Heart left ventricle (tissue), 16 donors: ENCODE results near the gene HTR4. TPM values are rescaled to one million over a fixed set of nuclear protein-coding genes. Genes with fewer than 3 reads are reported as not detected.
A peak's percentile ranks its signal among the peaks of the same experiment; 100 is the strongest.

ENCODE experiments used
- ATAC-seq, 4 donors: fragments of 200-7000 bp; cut with Tn5 transposase; one replicate each; pipeline ENCODE4 v1.9.1; 2020 to 2022; ENCODE audit warnings: moderate library complexity in 4 of 4, mild to moderate bottlenecking in 3 of 4, moderate number of reproducible peaks in 1 of 4
- DNase-seq, 5 donors: peaks; one replicate each; pipeline ENCODE4 v3.0.0-alpha.2; 2020
- H3K27ac ChIP-seq, 12 donors: fragments of 200-600 bp; sonication (generic) in 4 of 12; one replicate each; pipeline versions ENCODE4 v1.5.0 to v1.8.0; 2016 to 2022; ENCODE audit warnings: mild to moderate bottlenecking in 2 of 12
- H3K27me3 ChIP-seq, 9 donors: fragments of 200-600 bp; sonication (generic) in 2 of 9; one replicate each; pipeline versions ENCODE4 v1.5.1 to v1.8.0; 2016 to 2022; ENCODE audit warnings: mild to moderate bottlenecking in 3 of 9
- H3K36me3 ChIP-seq, 9 donors: fragments of 200-600 bp; sonication (generic) in 2 of 9; one replicate each; pipeline versions ENCODE4 v1.5.0 to v1.8.0; 2018 to 2022; ENCODE audit warnings: mild to moderate bottlenecking in 2 of 9
- H3K4me1 ChIP-seq, 12 donors: fragments of 200-600 bp; sonication (generic) in 4 of 12; one replicate each; pipeline versions ENCODE4 v1.5.0 to v1.8.0; 2016 to 2022; ENCODE audit warnings: mild to moderate bottlenecking in 3 of 12
- H3K4me3 ChIP-seq, 12 donors: fragments of 200-600 bp; sonication (generic) in 4 of 12; one replicate each; pipeline versions ENCODE4 v1.5.0 to v1.8.0; 2017 to 2022; ENCODE audit warnings: mild to moderate bottlenecking in 9 of 12, moderate library complexity in 4 of 12
- H3K9me3 ChIP-seq, 12 donors: fragments of 200-600 bp; sonication (generic) in 4 of 12; one replicate each; pipeline versions ENCODE4 v1.5.0 to v1.8.0; 2016 to 2022; ENCODE audit warnings: mild to moderate bottlenecking in 1 of 12
- POLR2A ChIP-seq, 2 donors: fragments of 450-650 bp; IDR thresholded peaks; one replicate each; pipeline ENCODE4 v1.6.1; 2017; ENCODE audit warnings: antibody characterized with exemption in 2 of 2, mild to moderate bottlenecking in 2 of 2, moderate library complexity in 2 of 2
- WGBS, 4 donors: extraction: QIAGEN DNeasy Blood & Tissue Kit in 2 of 4; methylation state at CpG; one replicate each; pipeline versions ENCODE4 v1.1.5 to v1.1.7; 2013 to 2018; 5-methylcytosine and 5-hydroxymethylcytosine counted together
- intact Hi-C, 10 donors: fragments of 100-400 bp; cut with DNase I; formaldehyde crosslinking; loops; one replicate each; pipeline versions ENCODE4 v1.11.1 to v1.14.2; 2022
- polyA plus RNA-seq, 2 donors: library from polyadenylated mRNA; stranded (reverse); fragments of 200-250 nt; gene quantifications; one replicate each; pipeline ENCODE4 v1.2.3, GENCODE V29; 2013
- total RNA-seq, 9 donors: library from RNA; depleted of rRNA in 2 of 9; stranded (reverse); fragments of >200 nt in 2 of 9; fragmentation: NEBNext Ultra II Directional in 3 of 9; extraction: Animal tissue kit (Norgen Biotek cat#: 25700) in 3 of 9; gene quantifications; one replicate each; pipeline versions ENCODE4 v1.1.0 to v1.2.4, GENCODE V29; 2016 to 2023
- TF ChIP-seq, protein P1 (sequence below), 12 donors: fragments of 200-600 bp; sonication (generic) in 4 of 12; IDR thresholded peaks; one replicate each; pipeline versions ENCODE4 v1.5.0 to v1.8.0; 2018 to 2022; ENCODE audit warnings: antibody characterized with exemption in 12 of 12, mild to moderate bottlenecking in 5 of 12
- donor health status: ischemic (EF 13 %, LVEDD 7.1; RV severe dilation, severe dysfunction).
- donor health status: healthy with polysubstance abuse.
- donor health status: DM: no; HTN: yes; CAD: no.
- donor health status: DM: no; HTN: no; CAD: no.
- donor health status: ischemic (EF 25% LVEDD 6.9; RV normal size, moderate dysfunction).
- donor health status: ischemic (EF 25% LVEDD 5.7; RV mildly dilated, moderate dysfunction).
- donor health status: healthy.
- donor health status: DM: yes; HTN: yes; CAD: no.
- donor health status: ischemic (EF 35%, LVEDD 5.7; RV mildly dilated, moderate dysfunction).
- donor health status: nonischemic (EF 11% LVEDD 7.7; RV severe dilation, severe dysfunction).
- donor health status: DM: yes; HTN: yes; CAD: no.
- donor health status: PGD.
- donor health status: ischemic (EF 29% LVEDD 5.4; RV normal size, mild dysfunction).
- donor health status: nonischemic (EF 23%, LVEDD 6.1; RV moderate dilation, normal function).

Gene HTR4
- total and polyA plus RNA-seq, 11 donors = 0.11 to 1.6 (median 0.27) TPM; not detected in 4

DNA sequence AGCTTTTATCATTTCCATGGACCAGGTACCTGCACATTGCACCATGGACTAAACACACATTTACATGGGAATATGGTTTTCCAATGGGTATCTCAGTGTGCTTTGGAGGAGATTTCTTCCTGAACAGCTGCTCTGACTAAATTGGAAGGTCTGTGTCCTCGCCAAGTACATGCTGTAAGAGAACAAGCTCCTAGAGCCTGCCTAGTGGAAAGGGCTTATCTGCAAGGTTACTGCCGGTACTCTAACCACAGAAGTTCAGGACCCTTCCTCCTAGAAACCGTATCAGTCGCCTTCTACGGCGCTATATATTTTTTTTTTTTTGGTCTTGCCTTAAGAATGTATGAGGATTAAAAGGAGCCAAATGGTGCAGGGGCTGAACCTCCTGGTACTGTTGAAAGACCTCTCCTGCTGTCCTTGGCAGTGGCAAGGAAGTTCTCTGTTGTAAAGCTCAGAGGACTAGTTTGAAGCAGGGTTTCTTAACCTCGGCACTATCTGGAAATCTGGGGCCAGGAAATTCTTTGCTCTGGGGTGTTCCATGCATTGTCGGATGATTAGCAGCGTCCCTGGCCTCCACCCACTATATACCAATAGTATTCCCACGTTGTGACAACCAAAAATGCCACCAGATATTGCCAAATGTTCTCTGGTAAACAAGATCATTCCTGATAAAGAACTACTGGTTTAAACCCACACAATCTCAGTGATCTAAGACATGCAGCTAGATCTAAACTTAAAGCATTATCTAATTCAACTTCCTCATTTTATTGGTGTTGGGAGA is 163.1 kb downstream of the HTR4 start:
- Histone ChIP-seq H3K9me3 (no peaks in the 10 kb centered on the region), H3K27ac (peak overlapping the region in 7 of 12 donors; percentile 11 to 50 (median 39))
- ATAC-seq = peak; percentile 91 to 95 (median 92)

DNA sequence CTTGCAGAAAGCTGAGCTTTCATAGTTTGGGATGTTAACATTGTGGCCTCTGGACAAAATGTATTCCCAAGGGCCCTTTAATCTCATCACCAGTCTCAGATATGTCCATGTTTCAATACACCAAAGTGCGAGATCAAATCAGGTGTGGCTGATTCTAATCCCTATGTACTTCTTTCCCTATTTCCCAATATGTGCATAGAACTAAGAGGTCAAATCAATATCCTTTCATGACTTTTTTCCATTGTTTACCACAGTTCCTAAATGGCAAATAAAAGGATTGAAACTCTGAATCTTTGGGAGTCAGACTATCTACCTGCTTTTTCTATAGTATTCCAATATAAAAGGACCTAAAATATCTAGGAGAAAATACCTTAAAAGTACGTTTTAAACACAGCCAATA is 165.6 kb downstream of the HTR4 start:
- no peaks in the 10 kb centered on the region for H3K9me3 ChIP-seq
- no peak overlapping the region for H3K27ac ChIP-seq
- no peaks in the 10 kb centered on the region for H3K27me3 ChIP-seq
- ATAC-seq (no peak), DNase-seq (no peak)
- H3K4me3 ChIP-seq = no peak overlapping the region
- whole genome bisulfite sequencing, 4 donors = 74 to 86% (median 76%) methylated on average over 2 of the region's 2 CpGs
- peaks cover 0 to 14% (median 0%) of the 10 kb centered on the region in 12 donors for H3K4me1 ChIP-seq
- TF ChIP-seq POLR2A (IDR thresholded peaks at IDR 0.05) = no peak
- TF ChIP-seq, protein P1, sequence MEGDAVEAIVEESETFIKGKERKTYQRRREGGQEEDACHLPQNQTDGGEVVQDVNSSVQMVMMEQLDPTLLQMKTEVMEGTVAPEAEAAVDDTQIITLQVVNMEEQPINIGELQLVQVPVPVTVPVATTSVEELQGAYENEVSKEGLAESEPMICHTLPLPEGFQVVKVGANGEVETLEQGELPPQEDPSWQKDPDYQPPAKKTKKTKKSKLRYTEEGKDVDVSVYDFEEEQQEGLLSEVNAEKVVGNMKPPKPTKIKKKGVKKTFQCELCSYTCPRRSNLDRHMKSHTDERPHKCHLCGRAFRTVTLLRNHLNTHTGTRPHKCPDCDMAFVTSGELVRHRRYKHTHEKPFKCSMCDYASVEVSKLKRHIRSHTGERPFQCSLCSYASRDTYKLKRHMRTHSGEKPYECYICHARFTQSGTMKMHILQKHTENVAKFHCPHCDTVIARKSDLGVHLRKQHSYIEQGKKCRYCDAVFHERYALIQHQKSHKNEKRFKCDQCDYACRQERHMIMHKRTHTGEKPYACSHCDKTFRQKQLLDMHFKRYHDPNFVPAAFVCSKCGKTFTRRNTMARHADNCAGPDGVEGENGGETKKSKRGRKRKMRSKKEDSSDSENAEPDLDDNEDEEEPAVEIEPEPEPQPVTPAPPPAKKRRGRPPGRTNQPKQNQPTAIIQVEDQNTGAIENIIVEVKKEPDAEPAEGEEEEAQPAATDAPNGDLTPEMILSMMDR (IDR thresholded peaks at IDR 0.05) = no peak
- H3K36me3 ChIP-seq = no peaks in the 10 kb centered on the region
- intact Hi-C loops = no loop called here

More for the DNA sequence above, 163.1 kb downstream of the HTR4 start:
- WGBS, 4 donors = 39 to 54% (median 48%) methylated on average over 10 of the region's 10 CpGs
- Histone ChIP-seq H3K4me1 (peaks cover 0 to 14% (median 0%) of the 10 kb centered on the region in 12 donors), H3K36me3 (no peaks in the 10 kb centered on the region), H3K27me3 (no peaks in the 10 kb centered on the region), H3K4me3 (no peak overlapping the region)
- DNase-seq = no peak
- no peak for TF ChIP-seq POLR2A (IDR thresholded peaks at IDR 0.05)
- TF ChIP-seq, protein P1 (IDR thresholded peaks at IDR 0.05) = no peak
- intact Hi-C loops = no loop called here

DNA sequence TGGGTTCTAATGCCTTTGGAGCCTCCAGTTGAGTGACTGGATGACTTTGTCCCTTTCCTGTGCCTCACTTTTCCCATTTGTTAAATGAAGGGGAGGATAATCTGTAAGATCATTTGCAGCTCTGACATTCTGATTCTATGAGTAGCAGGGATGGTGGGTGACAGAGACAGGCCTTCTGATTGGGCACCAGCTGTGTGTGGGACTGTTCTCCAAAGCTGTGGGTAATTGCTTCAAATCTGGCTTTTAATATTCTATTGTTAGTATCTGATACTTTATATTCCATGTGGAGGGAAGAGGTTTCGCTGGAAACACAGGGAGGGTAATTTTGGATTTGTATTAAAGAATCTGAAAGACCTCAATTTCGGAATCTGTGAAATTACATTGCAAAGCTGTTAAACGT is 167.9 kb downstream of the HTR4 start:
- Histone ChIP-seq H3K9me3 (no peaks in the 10 kb centered on the region), H3K4me3 (no peak overlapping the region), H3K4me1 (peaks cover 0 to 18% (median under 1%) of the 10 kb centered on the region in 12 donors), H3K27me3 (no peaks in the 10 kb centered on the region), H3K36me3 (no peaks in the 10 kb centered on the region), H3K27ac (no peak overlapping the region)
- no peak for TF ChIP-seq POLR2A (IDR thresholded peaks at IDR 0.05)
- TF ChIP-seq, protein P1 (IDR thresholded peaks at IDR 0.05) = no peak
- no peak for DNase-seq
- 83 to 86% (median 85%) methylated on average over 3 of the region's 3 CpGs for WGBS, 4 donors
- intact Hi-C loops = no loop called here
- ATAC-seq = no peak

DNA sequence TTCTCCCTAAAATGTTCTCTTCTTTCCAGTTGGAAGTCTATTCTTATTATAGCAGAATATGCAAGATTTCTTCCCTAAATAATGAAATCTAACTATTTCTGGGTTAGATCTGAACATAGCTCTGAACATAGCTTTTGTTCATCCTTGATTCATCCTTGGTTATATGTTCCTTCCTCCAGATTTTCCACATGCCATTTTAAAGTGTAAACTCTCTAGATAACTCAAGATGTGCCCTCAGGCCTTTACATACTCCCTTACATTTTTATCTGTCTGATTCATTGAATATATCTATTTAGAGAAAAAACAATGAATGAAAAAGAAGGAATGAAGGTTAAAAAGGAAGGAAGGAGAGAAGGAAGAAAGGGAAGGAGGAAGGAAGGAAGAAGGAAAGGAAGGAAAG is 169.7 kb downstream of the HTR4 start:
- no peak overlapping the region for H3K4me3 ChIP-seq
- intact Hi-C loops = loop anchor here in 2 of 10 donors (5.0 kb wide), 3 partner anchors 37 to 307 kb away; no protein-coding TSS in a partner anchor
- peaks cover 0 to 9% (median 0%) of the 10 kb centered on the region in 12 donors for H3K4me1 ChIP-seq
- H3K27ac ChIP-seq = no peak overlapping the region
- DNase-seq (no peak), ATAC-seq (no peak)
- H3K27me3 ChIP-seq = peaks cover 0 to 3% (median 0%) of the 10 kb centered on the region in 9 donors
- TF ChIP-seq POLR2A (IDR thresholded peaks at IDR 0.05) = no peak
- TF ChIP-seq, protein P1 (IDR thresholded peaks at IDR 0.05) = no peak
- no peaks in the 10 kb centered on the region for H3K9me3 ChIP-seq
- H3K36me3 ChIP-seq = no peaks in the 10 kb centered on the region
